ENCODE results near the gene SLC12A5.

DNA sequence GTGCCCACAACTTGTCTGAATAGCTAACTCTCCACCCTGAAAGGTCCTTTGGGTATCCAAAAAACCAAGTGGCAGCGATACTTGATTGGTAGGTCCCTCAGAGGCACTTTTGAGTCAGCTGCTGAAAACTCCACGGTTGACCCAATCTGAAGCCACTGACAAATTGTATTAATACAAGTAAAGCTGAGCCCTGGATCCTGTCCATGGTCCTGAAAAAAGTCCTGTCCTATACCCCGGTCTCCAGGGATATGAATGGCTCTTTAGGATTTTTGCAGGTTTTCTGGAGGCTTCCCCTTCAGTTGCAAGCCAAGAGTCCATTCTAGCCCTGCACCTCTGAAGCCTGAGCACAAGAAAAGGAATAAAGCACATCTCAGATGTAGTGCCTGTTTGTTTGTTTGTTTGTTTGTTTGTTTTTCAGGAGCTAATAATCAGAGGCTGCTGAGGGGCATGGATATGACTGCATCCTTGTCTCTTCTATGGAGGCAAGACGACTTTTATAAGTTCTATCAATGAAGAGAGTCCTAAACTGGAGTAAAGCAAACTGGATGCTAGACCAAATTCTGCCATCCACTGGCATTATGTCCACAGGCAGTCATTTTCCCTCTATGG lies 1.7 kb upstream of the SLC12A5 start:
- TF ChIP-seq, protein P1, sequence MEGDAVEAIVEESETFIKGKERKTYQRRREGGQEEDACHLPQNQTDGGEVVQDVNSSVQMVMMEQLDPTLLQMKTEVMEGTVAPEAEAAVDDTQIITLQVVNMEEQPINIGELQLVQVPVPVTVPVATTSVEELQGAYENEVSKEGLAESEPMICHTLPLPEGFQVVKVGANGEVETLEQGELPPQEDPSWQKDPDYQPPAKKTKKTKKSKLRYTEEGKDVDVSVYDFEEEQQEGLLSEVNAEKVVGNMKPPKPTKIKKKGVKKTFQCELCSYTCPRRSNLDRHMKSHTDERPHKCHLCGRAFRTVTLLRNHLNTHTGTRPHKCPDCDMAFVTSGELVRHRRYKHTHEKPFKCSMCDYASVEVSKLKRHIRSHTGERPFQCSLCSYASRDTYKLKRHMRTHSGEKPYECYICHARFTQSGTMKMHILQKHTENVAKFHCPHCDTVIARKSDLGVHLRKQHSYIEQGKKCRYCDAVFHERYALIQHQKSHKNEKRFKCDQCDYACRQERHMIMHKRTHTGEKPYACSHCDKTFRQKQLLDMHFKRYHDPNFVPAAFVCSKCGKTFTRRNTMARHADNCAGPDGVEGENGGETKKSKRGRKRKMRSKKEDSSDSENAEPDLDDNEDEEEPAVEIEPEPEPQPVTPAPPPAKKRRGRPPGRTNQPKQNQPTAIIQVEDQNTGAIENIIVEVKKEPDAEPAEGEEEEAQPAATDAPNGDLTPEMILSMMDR (IDR thresholded peaks at IDR 0.05), result no peak
- no peak for TF ChIP-seq EP300 (IDR thresholded peaks at IDR 0.05)
